ENCODE data around the gene EP400. TPM values are rescaled to one million over a fixed set of nuclear protein-coding genes. Genes with fewer than 3 reads are reported as not detected.

EP400 gene
- total and polyA plus RNA-seq, 2 of the 8 experiments (the other 6 are each of a cell fraction or from before 2014, with no cell fraction given), result 13.1 to 69.7 TPM

GRCh38 chr12:132000286-132000872, 50.6 kb downstream of the EP400 start:
- CTCF ChIA-PET (ENCODE audit: partially characterized antibody), result interaction anchor here (0.6 to 3.2 kb wide), 4 partner anchors 12 to 238 kb away, joined by 3 to 20 read pairs (median 3); no protein-coding TSS in a partner anchor
- H3K27ac ChIP-seq (ENCODE audit: low read depth, low read length), result no peak overlapping the region
- TF ChIP-seq SIX5 (IDR thresholded peaks at IDR 0.05; ENCODE audit: low read depth, low read length), result no peak
- no peak for TF ChIP-seq ATF3 (IDR thresholded peaks at IDR 0.05; ENCODE audit: insufficient read depth, low read depth, low read length)
- TF ChIP-seq BRCA1 (IDR thresholded peaks at IDR 0.05; ENCODE audit: low read depth, low read length), result no peak

More at GRCh38 chr12:132000286-132000872, 50.6 kb downstream of the EP400 start:
- no peak overlapping the region for H3K18ac ChIP-seq (ENCODE audit: extremely low read depth, low read length)
- H2AFZ ChIP-seq (ENCODE audit: low read length), result no peak overlapping the region
- H4K5ac ChIP-seq (ENCODE audit: insufficient read length, low read depth, low read length), result no peak overlapping the region
- no peak overlapping the region for H3K56ac ChIP-seq (replicated peaks; ENCODE audit: insufficient read length, low read depth, low read length)
- no peak overlapping the region for H2BK15ac ChIP-seq (ENCODE audit: low read length)
- peaks cover 0 to 3% (median 0%) of the 10 kb centered on the region in 4 experiments; a peak in 3 of 7 replicates for H3K4me1 ChIP-seq (replicated peaks in 1 of 4; ENCODE audit: control insufficient read depth in 3 of 4, insufficient read depth in 4 of 4, low read length in 3 of 4)
- peaks cover 0 to 5% of the 10 kb centered on the region in 2 experiments; a peak in 2 of 4 replicates for H3K79me2 ChIP-seq (ENCODE audit: control insufficient read depth in 1 of 2, insufficient read depth in 2 of 2, low read length in 2 of 2)
- no peaks in the 10 kb centered on the region for H3K27me3 ChIP-seq (replicated peaks in 1 of 4; ENCODE audit: control insufficient read depth in 3 of 4, extremely low read depth in 1 of 4, insufficient read depth in 3 of 4, low read length in 3 of 4)
- H3K36me3 ChIP-seq (ENCODE audit: control insufficient read depth in 2 of 4, insufficient read depth in 4 of 4, low read length in 3 of 4), result peaks cover 3 to 16% (median 10%) of the 10 kb centered on the region in 4 experiments; a peak in 5 of 8 replicates
- H2BK120ac ChIP-seq (replicated peaks; ENCODE audit: low read depth, low read length), result no peak overlapping the region
- H2BK20ac ChIP-seq (ENCODE audit: low read length), result no peak overlapping the region
- no peak overlapping the region for H3K4me3 ChIP-seq (ENCODE audit: extremely low read depth in 1 of 4, insufficient read depth in 2 of 4, low read depth in 3 of 4, low read length in 4 of 4)
- H3K79me1 ChIP-seq (ENCODE audit: low read depth, low read length), result no peaks in the 10 kb centered on the region
- no peak overlapping the region for H3K4ac ChIP-seq (replicated peaks; ENCODE audit: insufficient read length, low read depth, low read length)
- H4K8ac ChIP-seq (ENCODE audit: extremely low read depth, insufficient read depth, low read length), result no peak overlapping the region
- no peak overlapping the region for H2AK5ac ChIP-seq (ENCODE audit: low read depth, low read length)
- no peak overlapping the region for H3K4me2 ChIP-seq (ENCODE audit: insufficient read depth in 1 of 2, low read depth in 2 of 2, low read length in 2 of 2)
- no peak overlapping the region for H2BK5ac ChIP-seq (ENCODE audit: low read depth, low read length)
- 88% methylated on average over 1 of the region's 1 CpG; no CpG with 5 or more reads in 1 of the 2 experiments for WGBS, 2 experiments (ENCODE audit: extremely low coverage in 1 of 2, insufficient coverage in 1 of 2, insufficient read length in 1 of 2, insufficient replicate concordance in 2 of 2, low coverage in 1 of 2, low lambda C conversion rate in 2 of 2, missing lambda C conversion rate in 1 of 2)
- POLR2A ChIA-PET (ENCODE audit: partially characterized antibody), result interaction anchor here (1.0 kb wide), 2 partner anchors 9 kb away, joined by 4 read pairs; no protein-coding TSS in a partner anchor
- H3K23me2 ChIP-seq (ENCODE audit: low read depth, low read length), result no peaks in the 10 kb centered on the region
- no peak overlapping the region for H3K9ac ChIP-seq (replicated peaks in 1 of 4; ENCODE audit: extremely low read depth in 1 of 4, low read depth in 3 of 4, low read length in 3 of 4)
- peaks cover 0 to 13% of the 10 kb centered on the region in 2 experiments for H4K20me1 ChIP-seq (replicated peaks in 1 of 2; ENCODE audit: control insufficient read depth in 1 of 2, insufficient read depth in 2 of 2, low read length in 2 of 2)
- H4K91ac ChIP-seq (replicated peaks; ENCODE audit: insufficient read length, low read length), result no peak overlapping the region
- H3K9me3 ChIP-seq (ENCODE audit: insufficient read depth in 2 of 2, low read depth in 1 of 2, low read length in 1 of 2), result no peaks in the 10 kb centered on the region
- H3K14ac ChIP-seq (ENCODE audit: insufficient read length), result no peak overlapping the region
- H2BK12ac ChIP-seq (ENCODE audit: low read depth, low read length), result no peak overlapping the region
- FAIRE-seq (no peak), DNase-seq (ENCODE audit: low read depth in 1 of 2, low spot score in 2 of 2) (no peak)
- no peak overlapping the region for H3K23ac ChIP-seq (ENCODE audit: insufficient read length)

Measured in H1 (cell line).